22Rv1 (cell line): ENCODE measurements around the gene CYP4V2.

ENCODE experiments used
- ZFX ChIP-seq: fragments of 450-650 bp; IDR thresholded peaks from 2 replicates; pipeline ENCODE4 v1.6.1; 2017; ENCODE audit warnings: antibody characterized with exemption, borderline replicate concordance
- TF ChIP-seq, protein P1 (sequence below): fragments of 450-650 bp; IDR thresholded peaks from 2 replicates; pipeline ENCODE4 v1.5.1; 2017; ENCODE audit warnings: mild to moderate bottlenecking

DNA sequence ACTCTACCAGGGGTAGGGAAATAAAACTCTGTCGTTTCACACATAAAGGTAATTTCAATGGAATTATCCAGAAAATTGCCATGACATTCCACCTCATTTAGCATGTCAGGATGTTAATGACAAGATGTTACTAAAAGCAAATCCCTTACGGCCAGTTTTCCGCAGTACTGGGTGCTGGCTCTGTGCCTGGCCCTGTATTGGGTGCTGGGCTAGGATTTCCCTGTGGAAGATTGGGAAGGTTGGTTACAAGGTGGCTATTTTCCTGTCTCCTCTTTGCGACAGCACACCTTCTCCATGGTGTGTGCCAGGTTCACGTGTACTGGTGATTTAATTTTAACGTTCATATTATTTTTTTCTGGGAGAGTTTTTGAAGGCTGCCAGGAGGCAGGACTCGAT, 49.1 kb downstream of the CYP4V2 start:
- TF ChIP-seq, protein P1, sequence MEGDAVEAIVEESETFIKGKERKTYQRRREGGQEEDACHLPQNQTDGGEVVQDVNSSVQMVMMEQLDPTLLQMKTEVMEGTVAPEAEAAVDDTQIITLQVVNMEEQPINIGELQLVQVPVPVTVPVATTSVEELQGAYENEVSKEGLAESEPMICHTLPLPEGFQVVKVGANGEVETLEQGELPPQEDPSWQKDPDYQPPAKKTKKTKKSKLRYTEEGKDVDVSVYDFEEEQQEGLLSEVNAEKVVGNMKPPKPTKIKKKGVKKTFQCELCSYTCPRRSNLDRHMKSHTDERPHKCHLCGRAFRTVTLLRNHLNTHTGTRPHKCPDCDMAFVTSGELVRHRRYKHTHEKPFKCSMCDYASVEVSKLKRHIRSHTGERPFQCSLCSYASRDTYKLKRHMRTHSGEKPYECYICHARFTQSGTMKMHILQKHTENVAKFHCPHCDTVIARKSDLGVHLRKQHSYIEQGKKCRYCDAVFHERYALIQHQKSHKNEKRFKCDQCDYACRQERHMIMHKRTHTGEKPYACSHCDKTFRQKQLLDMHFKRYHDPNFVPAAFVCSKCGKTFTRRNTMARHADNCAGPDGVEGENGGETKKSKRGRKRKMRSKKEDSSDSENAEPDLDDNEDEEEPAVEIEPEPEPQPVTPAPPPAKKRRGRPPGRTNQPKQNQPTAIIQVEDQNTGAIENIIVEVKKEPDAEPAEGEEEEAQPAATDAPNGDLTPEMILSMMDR, result no peak
- TF ChIP-seq ZFX, result no peak
